HepG2 (cell line): Measurements from ENCODE around the gene ZNF414. TPM values are rescaled to one million over a fixed set of nuclear protein-coding genes. Genes with fewer than 3 reads are reported as not detected.

ENCODE experiments used
- CEBPZ ChIP-seq: IDR thresholded peaks from 2 replicates; pipeline ENCODE4 v1.6.1; 2012; ENCODE audit warnings: low read length, improper control_type of control experiment
- CENPX ChIP-seq: sonication (generic); formaldehyde crosslinking; IDR thresholded peaks from 2 replicates; pipeline ENCODE4 v1.9.0; 2021; ENCODE audit warnings: mild to moderate bottlenecking, missing genetic modification reagents, moderate library complexity
- HMG20A ChIP-seq: IDR thresholded peaks from 2 replicates; pipeline ENCODE4 v1.6.1; 2016; ENCODE audit warnings: borderline replicate concordance
- HOXA5 ChIP-seq: sonication (generic); formaldehyde crosslinking; IDR thresholded peaks from 2 replicates; pipeline ENCODE4 v1.4.0; 2020; ENCODE audit warnings: missing genetic modification reagents
- KLF13 ChIP-seq: sonication (generic); formaldehyde crosslinking; IDR thresholded peaks from 2 replicates; pipeline ENCODE4 v1.4.0; 2020; ENCODE audit warnings: mild to moderate bottlenecking, missing genetic modification reagents
- KLF16 ChIP-seq, 2 experiments: sonication (generic) in 1 of 2; formaldehyde crosslinking in 1 of 2; IDR thresholded peaks; 2 replicates each; pipeline versions ENCODE4 v1.6.1 to v1.8.0; 2016 to 2023; ENCODE audit warnings: missing genetic modification reagents in 2 of 2, missing compliant biosample characterization in 1 of 2
- LRRFIP1 ChIP-seq: sonication (generic); formaldehyde crosslinking; conservative IDR thresholded peaks from 2 replicates; pipeline ENCODE4 v1.4.0; 2020; ENCODE audit warnings: missing genetic modification reagents
- MIER3 ChIP-seq: IDR thresholded peaks from 2 replicates; pipeline ENCODE4 v1.6.1; 2016; ENCODE audit warnings: missing compliant biosample characterization, borderline replicate concordance
- NCOA2 ChIP-seq: sonication (generic); formaldehyde crosslinking; IDR thresholded peaks from 2 replicates; pipeline ENCODE4 v1.8.0; 2022; ENCODE audit warnings: inconsistent platforms
- NR1H2 ChIP-seq: sonication (generic); formaldehyde crosslinking; IDR thresholded peaks from 2 replicates; pipeline ENCODE4 v1.8.1; 2022; ENCODE audit warnings: low read depth, missing genetic modification reagents, borderline replicate concordance
- PAF1 ChIP-seq: IDR thresholded peaks from 2 replicates; pipeline ENCODE4 v1.6.1; 2016; ENCODE audit warnings: missing genetic modification reagents, missing compliant biosample characterization
- POLR2AphosphoS2 ChIP-seq: IDR thresholded peaks from 2 replicates; pipeline ENCODE4 v1.6.1; 2011; ENCODE audit warnings: low read depth, low read length, improper control_type of control experiment
- RBM39 ChIP-seq: fragments of 200-400 bp; formaldehyde crosslinking; IDR thresholded peaks from one replicate; pipeline ENCODE4 v1.6.1; 2018; ENCODE audit warnings: antibody characterized with exemption, mild to moderate bottlenecking, low read depth, low read length; ENCODE audit not compliant: poor library complexity, severe bottlenecking
- THRA ChIP-seq: sonication (generic); formaldehyde crosslinking; IDR thresholded peaks from 2 replicates; pipeline ENCODE4 v1.4.0; 2020; ENCODE audit warnings: missing genetic modification reagents, borderline replicate concordance
- ZGPAT ChIP-seq: IDR thresholded peaks from 2 replicates; pipeline ENCODE4 v1.6.1; 2016; ENCODE audit warnings: mild to moderate bottlenecking
- ZNF18 ChIP-seq: sonication (generic); formaldehyde crosslinking; IDR thresholded peaks from 2 replicates; pipeline ENCODE4 v1.8.0; 2022; ENCODE audit warnings: mild to moderate bottlenecking, missing genetic modification reagents; ENCODE audit not compliant: insufficient replicate concordance
- ZNF558 ChIP-seq: sonication (generic); formaldehyde crosslinking; IDR thresholded peaks from 2 replicates; pipeline ENCODE4 v1.9.0; 2022; ENCODE audit warnings: mild to moderate bottlenecking, missing genetic modification reagents, borderline replicate concordance
- ZNF781 ChIP-seq: sonication (generic); formaldehyde crosslinking; IDR thresholded peaks from 2 replicates; pipeline ENCODE4 v1.5.1; 2020; ENCODE audit warnings: borderline replicate concordance, mild to moderate bottlenecking, missing genetic modification reagents; ENCODE audit errors: not compliant biosample characterization
- polyA plus RNA-seq, 8 experiments: library from polyadenylated mRNA; depleted of rRNA in 3 of 8; stranded (reverse) in 7 of 8; unstranded in 1 of 8; fragments of >200 nt; fragmentation: Illumina TruSeq in 4 of 8; extraction: Trizol in 4 of 8; gene quantifications; 2 replicates each; pipeline versions ENCODE4 v1.2.1 to v1.2.3, GENCODE V29; 2011 to 2016; ENCODE audit warnings: low read depth in 4 of 8, missing spikeins in 1 of 8, mixed read lengths in 1 of 8; ENCODE audit not compliant: insufficient read depth in 1 of 8
- total RNA-seq, 5 experiments: library from RNA; depleted of rRNA; stranded (reverse); fragments of >200 nt; fragmentation: Illumina TruSeq; extraction: Trizol; gene quantifications; 2 replicates each; pipeline ENCODE4 v1.2.3, GENCODE V29; 2016; ENCODE audit warnings: low read depth in 1 of 5

Gene ZNF414
- total and polyA plus RNA-seq, 2 of the 13 experiments (the other 11 are each of a cell fraction or from before 2014, with no cell fraction given), result 2.5 to 4.0 TPM

- TF ChIP-seq POLR2AphosphoS2 (no peak), ZNF558 (CRISPR knock-in tag) (no peak), LRRFIP1 (CRISPR knock-in tag) (no peak), RBM39 (no peak), KLF16 (CRISPR knock-in tag; IDR thresholded peaks at IDR 0.05) (0 out of 4 replicates have a peak, but pooled peaks of 1 of the 2 experiments have one; percentile 11), ZGPAT (CRISPR knock-in tag) (peak; percentile 63; the same call in 1 of the 2 replicates), KLF13 (0 out of 2 replicates have a peak, but pooled peaks have one; percentile 10), NR1H2 (no peak), ZNF18 (no peak), MIER3 (CRISPR knock-in tag) (no peak), CEBPZ (no peak), THRA (CRISPR knock-in tag) (no peak), ZNF781 (peak; percentile 35), HMG20A (CRISPR knock-in tag) (no peak), HOXA5 (peak; percentile 51; the same call in 1 of the 2 replicates), PAF1 (CRISPR knock-in tag) (no peak), CENPX (CRISPR knock-in tag) (no peak), NCOA2 (CRISPR knock-in tag) (no peak)
Measured at GRCh38 chr19:8526345-8527091, 12.6 kb upstream of the ZNF414 start (continued).
